ENCODE results near the gene TMEM35B.

- TF ChIP-seq CTCF (IDR thresholded peaks at IDR 0.05; ENCODE audit: borderline replicate concordance, extremely low read depth, low read length, poor library complexity, severe bottlenecking) (no peak), EZH2 (IDR thresholded peaks at IDR 0.05; ENCODE audit: borderline replicate concordance, low read depth, low read length, severe bottlenecking) (no peak)
Measured at GRCh38 chr1:34976384-34977209, 8.6 kb downstream of the TMEM35B start.

Measured in DND-41 (cell line).